HG02763 (cell line): Measurements from ENCODE around the gene ARHGAP23.

Experiments used
- ATAC-seq: cut with Tn5 transposase; IDR thresholded peaks from one replicate; pipeline ENCODE4 v1.9.1; 2021; ENCODE audit warnings: mild to moderate bottlenecking, moderate library complexity; ENCODE audit not compliant: unreplicated experiment

Gene ARHGAP23

DNA sequence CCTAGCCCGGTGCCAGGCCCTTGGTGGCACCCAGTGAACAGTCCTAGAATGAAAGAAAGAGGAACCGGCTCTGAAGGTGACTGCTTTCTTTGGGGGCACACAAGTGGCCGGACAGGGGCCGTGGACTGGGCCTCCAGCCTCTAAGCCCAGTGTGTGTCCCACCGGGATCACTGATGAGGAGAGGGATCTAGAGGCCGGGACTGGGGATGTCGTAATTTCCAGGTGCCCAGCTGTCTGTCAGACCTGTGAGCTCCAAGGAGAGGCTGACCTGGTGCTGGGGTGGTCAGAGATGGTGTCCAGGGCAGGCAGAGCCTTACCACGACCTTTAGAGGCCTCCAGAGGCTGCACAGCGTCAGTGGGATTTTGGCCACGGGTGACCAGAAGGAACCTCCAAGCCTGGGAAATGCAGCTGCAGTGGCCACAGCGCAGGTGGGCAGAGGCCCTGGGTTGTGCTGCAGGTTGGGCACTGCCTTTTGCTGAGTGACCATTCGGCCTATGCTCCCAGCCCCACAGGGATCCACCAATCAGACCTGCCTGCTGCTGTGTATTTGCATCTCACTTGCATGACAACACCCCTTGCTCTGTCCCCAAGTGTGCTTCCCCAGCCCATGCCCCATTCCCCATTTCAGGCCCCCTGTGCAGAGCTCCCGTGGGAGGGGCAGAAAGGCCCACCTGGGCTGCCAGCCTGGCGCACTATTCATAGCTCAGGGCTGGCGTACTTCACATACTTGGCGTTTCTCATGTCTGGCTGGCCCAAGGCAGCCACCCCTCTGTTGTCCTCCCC lies 12.5 kb downstream of the ARHGAP23 start:
- ATAC-seq, result no peak

DNA sequence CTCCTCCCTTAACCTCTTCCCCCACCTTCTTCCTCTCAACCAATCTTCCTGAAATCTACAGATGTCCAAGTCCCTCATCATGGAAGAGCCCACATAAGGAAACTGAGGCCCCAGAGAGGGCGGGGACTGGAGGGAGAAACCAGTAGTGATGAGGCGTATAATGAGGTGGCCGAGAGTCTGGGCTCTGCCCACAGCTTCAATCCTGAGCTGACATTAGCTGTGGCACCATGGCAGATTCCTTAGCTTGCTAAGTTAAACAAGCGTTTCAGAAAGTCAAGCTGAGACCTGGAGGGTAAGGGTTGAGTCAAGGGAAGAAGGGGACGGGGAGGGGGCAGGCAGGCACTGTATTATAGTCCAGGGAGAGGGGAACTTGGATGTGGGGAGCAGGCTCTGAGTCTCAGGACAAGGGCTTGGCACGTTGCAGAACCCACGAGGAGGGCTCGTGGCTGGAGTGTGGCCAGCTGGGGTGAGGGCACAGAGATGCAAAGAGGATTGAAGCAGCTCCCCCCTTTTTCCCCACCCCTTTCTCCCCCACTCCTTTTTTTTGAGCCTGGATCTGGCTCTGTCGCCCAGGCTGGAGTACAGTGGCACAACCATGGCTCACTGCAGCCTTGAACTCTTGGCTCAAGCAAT lies 13.3 kb downstream of the ARHGAP23 start:
- ATAC-seq, result no peak

DNA sequence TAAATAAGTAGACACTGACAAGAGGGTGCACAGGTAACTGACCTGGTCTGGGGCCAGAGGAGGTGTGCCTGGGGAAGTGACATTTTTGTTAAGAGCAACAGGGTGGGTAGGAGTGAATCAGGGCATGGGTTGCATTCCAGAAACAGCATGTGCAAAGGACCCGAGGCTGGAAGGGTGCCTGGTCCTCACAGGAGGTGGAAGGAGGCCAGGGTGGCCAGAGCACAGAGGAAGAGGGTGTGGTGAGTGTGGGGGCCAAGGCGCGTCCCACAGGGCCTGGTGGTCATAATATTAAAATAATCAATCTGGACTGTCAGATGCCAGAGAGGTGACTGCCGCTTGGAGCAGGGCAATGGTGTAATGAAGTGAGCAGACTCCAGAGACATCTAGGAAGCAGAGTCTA lies 14.3 kb downstream of the ARHGAP23 start:
- no peak for ATAC-seq

DNA sequence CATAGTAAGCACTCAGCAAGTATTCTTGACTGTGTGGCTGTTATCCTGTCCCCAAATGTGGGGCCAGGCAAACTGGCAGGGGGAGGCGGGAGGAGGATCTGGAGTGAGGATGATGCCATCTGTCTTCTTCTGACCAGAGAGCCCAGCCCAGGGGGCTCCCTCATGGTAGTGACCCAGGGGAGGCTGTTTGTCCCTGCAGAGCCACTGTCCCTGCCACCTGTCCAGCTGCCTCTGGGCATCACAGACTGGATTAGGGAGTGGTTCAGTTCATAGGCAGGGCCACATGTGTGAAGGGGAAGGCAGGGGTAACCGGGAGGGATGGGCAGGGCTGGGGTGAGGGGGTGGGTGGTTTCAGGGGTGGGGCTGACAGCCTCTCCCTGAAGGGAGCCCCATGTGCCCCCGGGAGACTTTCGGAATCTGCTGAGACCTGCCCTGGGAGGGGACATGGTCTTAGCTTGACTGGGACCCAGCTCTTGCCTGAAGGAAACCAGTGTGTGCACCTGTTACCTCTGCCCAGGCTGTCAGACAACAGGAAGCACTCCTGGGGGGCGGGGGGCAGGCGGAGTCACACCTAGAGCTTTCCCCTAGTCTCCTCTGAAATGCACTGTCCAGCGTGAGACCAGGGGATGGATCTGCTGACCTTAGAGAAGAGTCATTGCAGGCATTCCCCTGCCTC lies 15.2 kb downstream of the ARHGAP23 start:
- no peak for ATAC-seq

- no peak for ATAC-seq
Measured at GRCh38 chr17:38444151-38444550, 15.9 kb downstream of the ARHGAP23 start.

- ATAC-seq, result no peak
Measured at GRCh38 chr17:38447502-38448085, 19.3 kb downstream of the ARHGAP23 start.

GRCh38 chr17:38448208-38448771 lies 20.0 kb downstream of the ARHGAP23 start:
- no peak for ATAC-seq

DNA sequence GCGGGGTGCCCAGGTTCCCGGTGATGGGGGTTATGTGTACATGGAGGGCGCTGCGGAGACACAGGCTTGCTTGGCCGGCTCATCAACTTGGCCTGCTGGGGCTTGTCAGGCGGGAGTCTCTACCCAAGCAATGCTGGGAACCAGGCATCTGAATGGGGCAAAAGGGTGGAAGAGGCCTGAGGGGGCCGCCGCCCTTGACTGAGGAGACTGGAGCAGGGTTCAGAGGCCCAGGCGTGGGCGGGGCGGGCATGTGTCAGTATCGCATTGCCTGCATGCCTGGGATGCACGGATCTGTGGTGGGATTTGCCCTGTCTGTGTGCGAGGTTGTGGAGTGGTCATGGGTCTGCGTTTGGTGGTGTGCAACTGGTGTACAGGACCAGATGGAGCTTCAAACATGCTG lies 21.1 kb downstream of the ARHGAP23 start:
- ATAC-seq, result no peak

DNA sequence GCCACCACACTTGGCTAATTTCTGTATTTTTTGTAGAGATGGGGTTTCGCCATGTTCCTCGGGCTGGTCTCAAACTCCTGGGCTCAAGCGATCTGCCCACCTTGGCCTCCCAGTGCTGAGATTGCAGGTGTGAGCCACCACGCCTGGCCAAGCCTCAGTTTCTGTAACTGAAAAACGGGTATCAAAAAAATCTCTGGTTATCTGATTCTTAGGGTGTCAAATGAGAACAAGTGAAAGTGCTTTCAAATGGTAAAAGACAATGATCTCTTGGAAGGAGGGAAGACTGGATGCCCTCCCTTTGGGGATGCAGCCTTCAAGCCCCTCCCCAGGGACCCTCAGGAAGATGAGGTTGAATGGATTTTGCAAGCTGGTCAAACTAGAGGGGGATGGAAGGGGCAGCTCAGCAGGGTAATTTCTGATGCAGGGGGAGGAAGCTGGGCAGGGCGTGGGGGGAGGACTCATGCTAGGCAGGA lies 22.3 kb downstream of the ARHGAP23 start:
- no peak for ATAC-seq

GRCh38 chr17:38451030-38451839 lies 23.0 kb downstream of the ARHGAP23 start:
- ATAC-seq, result no peak

- ATAC-seq, result no peak
Measured at GRCh38 chr17:38451840-38452529, 23.7 kb downstream of the ARHGAP23 start.

GRCh38 chr17:38452719-38453118 lies 24.5 kb downstream of the ARHGAP23 start:
- ATAC-seq, result no peak

DNA sequence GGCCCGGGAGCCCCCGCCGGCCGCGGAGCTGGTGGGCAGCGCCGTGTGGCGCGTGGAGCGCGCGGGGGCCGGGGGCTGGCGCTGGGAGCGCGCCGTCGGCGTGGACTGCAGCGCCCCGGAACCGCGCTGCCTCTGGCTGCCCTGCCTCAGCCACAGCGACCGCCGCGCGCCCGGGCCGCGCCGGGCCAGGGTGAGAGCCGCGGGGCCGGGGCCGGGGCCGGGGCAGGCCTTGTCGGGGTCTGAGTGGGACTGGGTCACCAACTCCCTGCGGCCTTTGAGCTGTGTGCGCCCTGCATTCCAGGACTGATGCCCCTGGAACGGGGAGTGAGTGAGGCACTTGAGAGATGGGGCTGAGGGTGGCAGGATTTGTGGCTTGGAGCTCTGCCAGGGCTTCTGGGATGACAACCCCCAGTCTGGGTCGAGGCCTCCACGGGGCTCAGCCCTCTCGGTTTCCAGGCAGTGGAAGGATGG lies 25.7 kb downstream of the ARHGAP23 start:
- no peak for ATAC-seq

DNA sequence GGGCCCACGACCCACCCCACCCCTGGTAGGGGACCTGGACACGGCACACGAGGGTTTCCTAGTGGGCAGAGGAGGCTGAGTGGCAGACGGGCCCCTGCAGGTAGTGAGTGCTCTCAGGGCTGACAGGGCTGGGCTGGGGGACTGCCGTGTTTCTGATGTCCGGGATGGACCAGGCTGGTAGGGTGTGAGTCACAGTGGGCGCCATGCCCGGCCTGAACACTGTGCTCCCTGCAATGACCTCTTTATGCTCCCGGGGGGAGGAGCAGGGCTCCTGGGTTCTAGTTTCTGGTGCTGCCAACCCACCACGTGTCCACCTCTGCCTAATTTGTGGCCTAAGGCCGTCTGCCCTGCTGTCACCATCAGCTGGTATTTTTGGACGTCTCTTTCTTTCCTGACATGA lies 26.3 kb downstream of the ARHGAP23 start:
- no peak for ATAC-seq

- ATAC-seq, result no peak
Measured at GRCh38 chr17:38455288-38455915, 27.1 kb downstream of the ARHGAP23 start.

GRCh38 chr17:38456031-38456815 lies 28.0 kb downstream of the ARHGAP23 start:
- ATAC-seq, result no peak

GRCh38 chr17:38457577-38458371 lies 29.5 kb downstream of the ARHGAP23 start:
- no peak for ATAC-seq

- no peak for ATAC-seq
Measured at GRCh38 chr17:38458521-38458920, 30.3 kb downstream of the ARHGAP23 start.
